GM19463 (cell line): Measurements from ENCODE around the gene LRRC4C.
"Not testable (repeated sequence)": the region's sequence is repeated elsewhere in the genome, so short reads cannot be mapped to it uniquely, and the experiment has no call there.

Experiments used
- ATAC-seq: cut with Tn5 transposase; IDR thresholded peaks from one replicate; pipeline ENCODE4 v1.9.1; 2021; ENCODE audit warnings: mild to moderate bottlenecking, moderate library complexity; ENCODE audit not compliant: unreplicated experiment

The LRRC4C gene

GRCh38 chr11:41042688-41043087 is 416.8 kb downstream of the LRRC4C start:
- ATAC-seq, result no peak

DNA sequence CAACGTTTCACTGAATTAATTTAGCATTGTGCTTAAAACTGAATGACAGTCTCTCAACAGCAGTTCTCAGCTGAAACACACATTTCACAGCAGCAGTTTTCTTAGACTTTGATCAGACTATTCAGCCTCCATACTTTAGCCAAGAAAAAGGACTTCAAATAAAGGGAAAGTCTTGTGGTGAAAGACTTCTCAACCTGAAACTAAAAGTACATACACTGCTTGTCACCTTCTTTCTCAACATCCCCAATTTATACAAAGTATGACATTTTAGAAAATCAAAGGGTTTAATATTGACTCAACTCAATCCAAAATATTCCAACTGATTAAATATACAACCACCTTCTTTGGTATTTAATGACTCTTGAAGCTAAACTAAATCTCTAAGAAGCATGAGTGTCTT is 419.0 kb downstream of the LRRC4C start:
- no peak for ATAC-seq

- ATAC-seq, result no peak
Measured at GRCh38 chr11:41039592-41039991, 419.9 kb downstream of the LRRC4C start.

GRCh38 chr11:41031551-41032060 is 427.8 kb downstream of the LRRC4C start:
- ATAC-seq, result no peak

- no peak for ATAC-seq
Measured at GRCh38 chr11:41020259-41020658, 439.2 kb downstream of the LRRC4C start.

DNA sequence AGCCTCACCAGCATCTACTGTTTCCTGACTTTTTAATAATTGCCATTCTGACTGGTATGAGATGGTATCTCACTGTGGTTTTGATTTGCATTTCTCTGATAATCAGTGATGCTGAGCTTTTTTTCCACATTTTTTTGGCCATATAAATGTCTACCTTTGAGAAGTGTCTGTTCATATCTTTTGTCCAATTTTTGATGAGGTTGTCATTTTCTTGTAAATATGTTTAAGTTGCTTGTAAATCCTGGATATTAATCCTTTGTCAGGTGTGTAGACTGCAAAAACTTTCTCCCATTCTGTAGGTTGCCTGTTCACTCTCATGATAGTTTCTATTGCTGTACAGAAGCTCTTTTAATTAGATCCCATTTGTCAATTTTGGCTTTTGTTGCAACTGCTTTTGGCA is 439.8 kb downstream of the LRRC4C start:
- not testable (repeated sequence) for ATAC-seq

DNA sequence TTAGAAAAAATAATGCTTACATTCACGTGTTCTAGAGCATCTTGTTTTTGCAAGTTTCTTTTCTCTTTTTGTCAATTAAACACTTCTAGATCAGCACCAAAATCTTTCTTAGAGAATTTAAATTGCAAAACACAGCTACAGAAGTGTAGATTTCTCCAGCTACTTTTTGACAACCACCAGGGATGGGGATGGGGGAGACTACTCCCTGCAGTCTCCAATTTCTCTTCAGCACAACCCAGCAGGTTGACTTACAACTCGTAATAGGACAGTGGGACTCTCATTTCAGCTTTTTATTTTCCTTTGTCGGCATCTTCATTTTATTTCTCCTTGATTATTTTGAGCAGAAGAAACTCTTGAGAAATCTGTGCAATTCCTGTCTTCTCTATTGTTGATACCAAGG is 441.2 kb downstream of the LRRC4C start:
- ATAC-seq, result no peak

DNA sequence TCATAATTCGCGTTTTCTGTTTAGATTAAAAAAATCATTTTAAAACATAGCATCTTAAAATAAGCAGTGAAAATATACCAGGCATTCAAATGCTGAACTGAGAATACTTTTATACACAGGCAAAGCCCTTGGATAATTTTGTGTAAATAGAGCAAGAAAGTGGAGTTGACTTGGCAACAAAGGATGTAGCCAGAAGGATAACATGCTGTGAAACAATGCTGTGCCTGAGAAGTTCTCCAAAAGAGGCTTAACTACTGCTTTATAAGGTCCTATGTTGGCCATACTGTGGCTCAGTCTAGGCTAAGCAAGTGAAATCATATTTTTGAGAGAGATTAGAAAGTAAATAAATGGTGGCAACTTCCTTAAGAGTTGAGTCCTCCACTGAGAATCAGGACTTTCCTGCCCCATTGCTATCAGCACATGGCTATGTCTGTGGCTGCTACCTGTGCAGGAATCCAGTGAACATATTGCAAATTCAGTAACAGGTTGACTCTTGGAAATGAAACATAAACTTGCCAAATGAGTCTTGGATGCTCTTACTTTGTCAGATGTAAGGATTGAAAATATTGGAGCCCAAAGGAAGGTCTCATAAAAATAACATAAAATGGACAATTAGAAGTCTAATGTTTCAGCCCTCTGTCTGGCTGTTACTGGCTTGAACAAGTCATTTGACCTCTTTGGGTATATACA is 448.9 kb downstream of the LRRC4C start:
- ATAC-seq, result no peak

GRCh38 chr11:41005986-41006385 is 453.5 kb downstream of the LRRC4C start:
- ATAC-seq, result no peak

- no peak for ATAC-seq
Measured at GRCh38 chr11:41003339-41004282, 455.8 kb downstream of the LRRC4C start.

DNA sequence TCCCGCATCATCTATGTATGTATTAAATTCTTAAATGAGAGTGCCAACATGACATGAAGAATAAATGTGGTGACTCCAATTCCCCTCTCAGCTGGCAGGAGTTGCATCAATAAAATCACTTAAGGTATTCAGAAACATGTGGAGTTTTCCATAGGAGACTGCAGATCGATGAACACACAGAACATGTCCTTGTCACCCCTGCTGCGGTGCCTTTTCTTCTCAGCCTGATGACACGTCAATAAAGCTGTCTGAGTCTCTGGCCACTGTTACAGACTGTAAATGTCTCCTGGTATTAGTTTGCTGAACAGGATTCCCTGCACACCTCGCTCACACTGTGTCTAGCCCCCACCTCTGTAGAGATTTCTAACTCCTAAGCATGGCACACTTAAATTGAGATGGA is 460.5 kb downstream of the LRRC4C start:
- no peak for ATAC-seq

DNA sequence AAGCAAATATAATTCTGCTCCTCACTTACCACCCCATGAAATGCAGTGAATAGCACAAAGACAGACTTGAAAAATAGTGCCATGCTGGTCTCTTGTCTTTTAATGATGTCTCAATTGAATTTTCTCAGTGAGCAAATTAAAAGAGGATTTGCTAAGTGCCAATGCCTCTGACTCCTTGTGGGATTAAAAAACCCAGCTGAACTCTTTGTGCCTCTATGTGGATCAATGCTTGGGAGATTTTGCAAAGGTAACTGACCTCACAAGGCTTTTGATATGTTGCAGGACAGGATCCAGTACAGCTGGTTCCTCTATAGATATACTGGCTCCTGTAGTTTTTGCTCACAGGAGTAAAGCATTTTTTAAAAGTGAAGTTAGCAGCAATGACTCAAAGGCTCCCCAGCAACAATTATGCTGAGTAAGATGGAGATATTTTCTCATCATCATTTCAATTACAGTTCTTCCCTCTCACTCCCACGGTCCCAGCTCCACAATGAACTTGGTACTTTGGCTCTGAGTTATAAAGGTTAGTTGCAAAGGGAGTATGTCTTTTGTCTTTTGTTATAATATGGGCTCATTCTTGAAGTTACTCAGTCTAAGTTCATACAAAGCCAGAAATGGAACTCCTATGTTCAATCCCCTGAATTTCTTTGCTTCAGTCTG is 471.5 kb downstream of the LRRC4C start:
- ATAC-seq, result no peak

DNA sequence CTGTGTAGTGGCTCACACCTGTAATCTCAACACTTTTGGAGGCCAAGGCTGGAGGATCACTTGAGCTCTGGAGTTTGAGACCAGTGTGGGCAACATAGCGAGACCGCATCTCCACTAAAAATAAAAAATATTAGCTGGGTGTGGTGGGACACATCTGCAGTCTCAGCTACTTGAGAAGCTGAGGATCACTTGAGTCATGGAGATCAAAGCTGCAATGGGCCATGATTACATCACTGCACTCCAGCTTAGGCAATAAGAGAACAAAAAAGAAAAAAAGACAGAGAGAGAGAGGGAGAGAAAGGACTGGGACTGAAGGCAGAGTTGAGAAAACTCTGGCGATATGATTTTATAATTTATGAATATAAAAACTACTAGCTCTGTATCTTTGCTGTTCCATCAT is 473.1 kb downstream of the LRRC4C start:
- ATAC-seq, result no peak

DNA sequence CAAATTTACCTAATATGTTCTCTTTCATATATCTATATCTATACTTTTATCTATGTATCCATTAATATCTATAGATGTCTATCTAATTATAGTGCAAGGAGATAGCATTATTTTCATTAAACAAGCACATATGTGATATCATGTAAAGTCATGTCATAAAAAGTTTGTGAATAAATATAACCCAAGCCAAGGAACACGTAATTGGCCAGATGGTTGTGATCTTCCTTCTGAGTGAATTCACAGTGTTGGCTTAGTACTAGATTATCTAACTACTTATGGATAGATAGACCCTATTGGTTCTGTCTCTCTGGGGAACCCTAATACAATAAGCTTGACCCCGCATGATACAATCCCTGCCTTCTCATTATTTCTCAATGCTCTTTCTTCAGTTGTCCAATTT is 484.4 kb downstream of the LRRC4C start:
- no peak for ATAC-seq

GRCh38 chr11:40974186-40974795 is 485.2 kb downstream of the LRRC4C start:
- ATAC-seq, result no peak

DNA sequence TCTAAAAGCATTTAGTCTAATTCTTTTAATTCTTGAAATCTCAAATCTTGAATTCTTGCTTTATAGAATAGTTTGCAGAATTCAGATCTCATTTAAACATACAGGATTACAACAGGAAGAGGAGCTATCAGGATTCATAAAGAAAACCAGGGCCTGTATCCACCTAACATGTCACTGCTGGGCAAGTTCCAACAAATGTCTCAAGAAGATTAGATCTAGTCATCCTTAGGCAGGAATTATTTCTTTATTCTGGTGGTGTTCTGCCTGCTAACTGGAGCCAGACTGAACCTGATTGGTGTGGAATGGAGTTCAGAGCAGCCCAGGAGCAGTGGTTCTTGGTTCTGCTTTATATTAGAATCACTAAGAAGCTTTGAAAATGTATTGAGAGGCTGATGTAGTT is 500.7 kb downstream of the LRRC4C start:
- no peak for ATAC-seq

DNA sequence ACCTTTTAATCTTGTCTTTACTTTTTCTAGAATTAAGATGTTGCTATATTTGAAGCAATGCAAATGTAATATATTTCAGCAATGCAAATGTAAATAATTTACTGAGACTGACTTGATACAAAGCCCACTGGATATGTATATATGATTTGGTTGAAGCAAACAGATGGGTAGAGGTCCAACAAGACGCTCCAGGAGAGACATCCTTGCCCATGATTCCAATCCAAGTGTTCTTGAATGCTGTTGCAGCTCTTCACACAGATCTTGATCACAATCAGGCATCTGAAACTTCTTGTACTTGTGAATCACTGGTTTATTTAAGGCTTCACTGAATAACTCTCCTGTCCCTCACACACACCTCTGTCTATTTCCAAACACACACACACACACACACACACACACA is 507.0 kb downstream of the LRRC4C start:
- no peak for ATAC-seq

DNA sequence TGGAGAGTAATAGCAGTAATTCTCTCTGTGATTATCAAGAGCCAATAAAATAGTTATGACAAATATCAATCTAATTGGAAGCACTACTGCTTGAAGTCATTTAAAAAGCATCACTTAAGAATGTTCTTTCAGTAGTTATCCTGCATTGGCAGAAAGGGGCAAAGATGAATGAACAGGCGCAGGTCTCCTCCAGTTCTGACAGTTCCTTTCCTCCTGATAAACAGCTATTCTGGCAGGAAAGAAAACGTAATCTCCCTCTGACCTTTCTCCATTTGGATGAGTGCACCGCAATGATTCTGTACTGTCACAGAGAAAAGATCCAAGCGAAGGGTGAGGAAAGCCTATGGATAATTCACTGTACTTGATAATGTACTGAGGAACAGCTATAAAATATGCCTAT is 521.5 kb downstream of the LRRC4C start:
- no peak for ATAC-seq

DNA sequence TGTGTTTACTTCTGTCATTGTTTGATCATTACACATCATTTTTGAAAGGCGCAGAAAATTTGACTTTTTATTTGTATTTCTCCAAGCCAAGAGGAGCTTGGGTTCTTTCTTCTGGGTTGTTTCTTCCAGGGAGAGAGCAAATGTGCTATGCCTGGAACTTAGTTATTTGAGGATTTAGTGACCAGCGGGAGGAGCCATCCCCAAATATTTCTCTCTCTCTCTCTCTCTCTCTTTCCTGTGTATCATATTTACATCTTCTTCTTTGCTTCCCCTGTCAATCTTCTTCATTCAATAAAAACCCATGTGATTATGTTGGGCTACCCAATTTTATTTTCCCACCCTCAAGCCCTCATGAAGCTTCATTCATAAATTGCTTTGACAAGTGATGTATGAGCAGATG is 534.5 kb downstream of the LRRC4C start:
- ATAC-seq, result no peak

DNA sequence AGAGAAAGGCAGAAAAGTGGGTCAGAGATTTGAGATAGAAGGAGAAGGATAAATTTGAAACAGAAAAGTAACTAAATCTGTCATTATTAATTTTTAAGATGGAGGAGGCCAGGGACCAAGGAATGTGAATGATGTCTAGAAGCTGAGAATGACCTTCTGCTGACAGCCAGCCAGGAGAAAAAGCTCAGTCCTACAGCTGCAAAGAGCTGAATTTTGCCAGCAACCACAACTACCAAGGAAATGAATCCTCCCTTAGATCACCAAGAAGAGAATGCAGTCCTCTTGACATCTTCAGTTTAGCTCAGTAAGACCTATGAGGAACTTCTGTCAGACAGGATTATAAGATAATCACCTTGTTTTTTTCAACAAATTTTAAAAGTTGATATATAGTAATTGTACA is 538.2 kb downstream of the LRRC4C start:
- ATAC-seq, result no peak

DNA sequence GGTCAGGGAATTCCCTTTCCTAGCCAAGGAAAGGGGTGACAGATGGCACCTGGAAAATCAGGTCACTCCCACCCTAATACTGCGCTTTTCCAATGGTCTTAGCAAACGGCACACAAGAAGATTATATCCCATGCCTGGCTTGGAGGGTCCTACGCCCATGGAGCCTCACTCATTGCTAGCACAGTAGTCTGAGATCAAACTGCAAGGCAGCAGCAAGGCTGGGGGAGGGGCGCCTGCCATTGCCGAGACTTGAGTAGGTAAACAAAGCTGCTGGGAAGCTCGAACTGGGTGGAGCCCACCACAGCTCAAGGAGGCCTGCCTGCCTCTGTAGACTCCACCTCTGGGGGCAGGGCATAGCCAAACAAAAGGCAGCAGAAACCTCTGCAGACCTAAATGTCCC is 548.7 kb downstream of the LRRC4C start:
- not testable (repeated sequence) for ATAC-seq
